Lung (tissue), 12 donors: Measurements from ENCODE around the gene SLC13A5. TPM values are rescaled to one million over a fixed set of nuclear protein-coding genes. Genes with fewer than 3 reads are reported as not detected.

ENCODE experiments used
- ATAC-seq: fragments of 200-7000 bp; cut with Tn5 transposase; one replicate; pipeline ENCODE4 v1.9.1; 2020; ENCODE audit warnings: moderate number of reproducible peaks; ENCODE audit not compliant: insufficient read depth, low FRiP score
- DNase-seq, 3 donors: peaks; one replicate each; pipeline ENCODE4 v3.0.0-alpha.2; 2013 to 2017
- H3K27ac ChIP-seq, 2 donors: one replicate each; pipeline ENCODE4 v1.5.1; 2013; ENCODE audit warnings: mild to moderate bottlenecking in 2 of 2, moderate library complexity in 2 of 2, control low read depth in 1 of 2, inconsistent platforms in 1 of 2, low read depth in 1 of 2, low read length in 1 of 2
- H3K27me3 ChIP-seq, 3 donors: one replicate each; pipeline ENCODE4 v1.5.1; 2013; ENCODE audit warnings: low read length in 2 of 3; ENCODE audit not compliant: control insufficient read depth in 3 of 3, insufficient read depth in 3 of 3
- H3K36me3 ChIP-seq, 4 donors: one replicate each; pipeline ENCODE4 v1.5.1; 2013; ENCODE audit warnings: low read length in 4 of 4, mild to moderate bottlenecking in 1 of 4, moderate library complexity in 1 of 4; ENCODE audit not compliant: control insufficient read depth in 4 of 4, insufficient read depth in 4 of 4
- H3K4me1 ChIP-seq, 5 donors: one replicate each; pipeline ENCODE4 v1.5.1; 2013; ENCODE audit warnings: low read length in 5 of 5, mild to moderate bottlenecking in 2 of 5, moderate library complexity in 1 of 5; ENCODE audit not compliant: control insufficient read depth in 5 of 5, insufficient read depth in 5 of 5
- H3K4me3 ChIP-seq: one replicate; pipeline ENCODE4 v1.5.1; 2013; ENCODE audit warnings: mild to moderate bottlenecking, control low read depth, moderate library complexity
- H3K9ac ChIP-seq, 2 donors: one replicate each; pipeline ENCODE4 v1.5.1; 2013; ENCODE audit warnings: low read length in 2 of 2, control low read depth in 1 of 2; ENCODE audit not compliant: insufficient read depth in 1 of 2
- H3K9me3 ChIP-seq, 4 donors: one replicate each; pipeline ENCODE4 v1.5.1; 2013; ENCODE audit warnings: low read length in 3 of 4, mild to moderate bottlenecking in 1 of 4, moderate library complexity in 1 of 4; ENCODE audit not compliant: control insufficient read depth in 4 of 4, insufficient read depth in 3 of 4
- WGBS, 2 donors: extraction: QIAGEN DNeasy Blood & Tissue Kit; methylation state at CpG; one replicate each; pipeline ENCODE4 v1.1.7; 2013; 5-methylcytosine and 5-hydroxymethylcytosine counted together
- polyA plus RNA-seq, 2 donors: library from polyadenylated mRNA; stranded (reverse); fragments of 200-250 nt; gene quantifications; one replicate each; pipeline ENCODE4 v1.2.1, GENCODE V29; 2013
- total RNA-seq, 2 donors: library from RNA; depleted of rRNA in 1 of 2; stranded (reverse); fragments of >200 nt in 1 of 2; gene quantifications; one replicate each; pipeline ENCODE4 v1.2.1, GENCODE V29; 2014 to 2021
- TF ChIP-seq, protein P1 (sequence below): IDR thresholded peaks from 2 replicates; pipeline ENCODE4 v1.5.1; 2012; ENCODE audit warnings: mild to moderate bottlenecking; ENCODE audit errors: control extremely low read depth, extremely low read depth
- donor health status: control.
- donor health status: control.
- donor health status: Bipolar disorder and iron deficiency.
- donor health status: healthy.
- donor health status: DM: yes; HTN: yes; CAD: no.

Gene SLC13A5
- total and polyA plus RNA-seq, 4 donors: 0.18 TPM; not detected in 3

DNA sequence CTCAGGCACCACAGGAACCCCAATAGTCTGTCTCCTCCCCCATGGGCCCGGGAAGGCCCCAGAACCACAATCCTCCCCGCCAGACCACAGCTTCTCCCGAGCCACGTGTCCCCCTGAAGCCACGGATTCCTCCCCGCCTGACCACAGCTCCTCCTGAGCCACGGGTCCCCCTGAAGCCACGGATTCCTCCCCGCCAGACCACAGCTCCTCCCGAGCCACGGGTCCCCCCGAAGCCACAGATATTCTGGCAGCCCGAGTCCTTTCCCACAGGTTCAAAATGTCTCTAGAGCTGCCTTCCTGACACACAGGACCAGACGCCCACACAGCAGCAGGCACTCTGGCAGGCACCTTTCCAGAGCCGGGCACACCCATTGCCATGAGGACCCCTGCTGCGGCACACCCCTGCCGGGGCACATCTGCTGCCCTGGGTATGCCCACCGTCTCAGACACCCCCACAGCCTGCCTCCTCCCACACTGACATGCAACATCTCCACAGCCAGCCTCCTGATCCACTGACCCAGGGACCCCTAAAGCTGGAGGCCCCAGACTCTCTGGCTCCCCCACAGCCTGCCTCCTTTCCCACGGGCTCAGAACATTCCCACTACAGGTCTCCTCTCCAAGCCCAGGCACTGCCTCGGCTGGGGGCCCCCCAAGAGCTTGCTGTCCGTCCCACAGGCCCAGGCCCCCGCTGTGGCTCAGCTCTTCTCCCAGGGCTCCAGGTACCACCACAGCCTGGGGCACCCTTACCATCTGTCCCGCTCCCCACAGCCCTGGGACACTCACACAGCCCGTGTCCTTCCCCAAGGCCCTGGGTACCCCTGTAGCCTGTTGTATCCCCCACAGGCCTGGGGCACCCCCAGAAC is 74.9 kb downstream of the SLC13A5 start:
- Histone ChIP-seq H3K27me3 (no peaks in the 10 kb centered on the region), H3K27ac (no peak overlapping the region), H3K9me3 (no peaks in the 10 kb centered on the region), H3K9ac (peak overlapping the region in 1 of 2 donors; percentile 21), H3K4me3 (no peak overlapping the region), H3K36me3 (peaks cover under 1 to 13% (median 4%) of the 10 kb centered on the region in 4 donors), H3K4me1 (peaks cover 5 to 15% (median 13%) of the 10 kb centered on the region in 5 donors)
- TF ChIP-seq, protein P1, sequence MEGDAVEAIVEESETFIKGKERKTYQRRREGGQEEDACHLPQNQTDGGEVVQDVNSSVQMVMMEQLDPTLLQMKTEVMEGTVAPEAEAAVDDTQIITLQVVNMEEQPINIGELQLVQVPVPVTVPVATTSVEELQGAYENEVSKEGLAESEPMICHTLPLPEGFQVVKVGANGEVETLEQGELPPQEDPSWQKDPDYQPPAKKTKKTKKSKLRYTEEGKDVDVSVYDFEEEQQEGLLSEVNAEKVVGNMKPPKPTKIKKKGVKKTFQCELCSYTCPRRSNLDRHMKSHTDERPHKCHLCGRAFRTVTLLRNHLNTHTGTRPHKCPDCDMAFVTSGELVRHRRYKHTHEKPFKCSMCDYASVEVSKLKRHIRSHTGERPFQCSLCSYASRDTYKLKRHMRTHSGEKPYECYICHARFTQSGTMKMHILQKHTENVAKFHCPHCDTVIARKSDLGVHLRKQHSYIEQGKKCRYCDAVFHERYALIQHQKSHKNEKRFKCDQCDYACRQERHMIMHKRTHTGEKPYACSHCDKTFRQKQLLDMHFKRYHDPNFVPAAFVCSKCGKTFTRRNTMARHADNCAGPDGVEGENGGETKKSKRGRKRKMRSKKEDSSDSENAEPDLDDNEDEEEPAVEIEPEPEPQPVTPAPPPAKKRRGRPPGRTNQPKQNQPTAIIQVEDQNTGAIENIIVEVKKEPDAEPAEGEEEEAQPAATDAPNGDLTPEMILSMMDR: no peak
- ATAC-seq: no peak
- WGBS, 2 donors: 55 to 70% methylated on average over 24 of the region's 24 CpGs
- DNase-seq: no peak

DNA sequence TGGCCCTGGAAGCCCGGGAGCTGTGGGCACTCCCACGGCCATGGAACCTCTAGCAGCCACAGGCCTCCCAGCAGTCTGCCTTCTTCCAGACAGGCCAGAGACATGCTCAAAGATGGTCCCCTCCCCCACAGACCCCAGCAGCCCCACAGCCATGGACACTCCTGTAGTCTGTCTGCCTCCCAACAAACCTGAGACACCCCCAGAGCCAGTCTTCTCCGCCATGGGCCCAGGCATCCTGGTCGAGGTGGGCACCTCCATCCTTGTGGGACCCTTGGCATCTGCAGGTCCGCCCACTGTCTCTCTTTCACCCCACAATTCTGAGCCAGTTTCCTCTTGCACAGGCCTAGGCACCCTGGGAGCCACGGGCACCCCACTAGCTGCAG is 75.7 kb downstream of the SLC13A5 start:
- Histone ChIP-seq H3K9me3 (no peaks in the 10 kb centered on the region), H3K4me3 (no peak overlapping the region), H3K27ac (no peak overlapping the region), H3K27me3 (no peaks in the 10 kb centered on the region), H3K9ac (no peak overlapping the region), H3K4me1 (peaks cover 5 to 15% (median 13%) of the 10 kb centered on the region in 5 donors), H3K36me3 (peaks cover 3 to 18% (median 9%) of the 10 kb centered on the region in 4 donors)
- WGBS, 2 donors: 94 to 98% methylated on average over 6 of the region's 6 CpGs
- ATAC-seq: no peak
- TF ChIP-seq, protein P1: no peak
- DNase-seq: no peak

DNA sequence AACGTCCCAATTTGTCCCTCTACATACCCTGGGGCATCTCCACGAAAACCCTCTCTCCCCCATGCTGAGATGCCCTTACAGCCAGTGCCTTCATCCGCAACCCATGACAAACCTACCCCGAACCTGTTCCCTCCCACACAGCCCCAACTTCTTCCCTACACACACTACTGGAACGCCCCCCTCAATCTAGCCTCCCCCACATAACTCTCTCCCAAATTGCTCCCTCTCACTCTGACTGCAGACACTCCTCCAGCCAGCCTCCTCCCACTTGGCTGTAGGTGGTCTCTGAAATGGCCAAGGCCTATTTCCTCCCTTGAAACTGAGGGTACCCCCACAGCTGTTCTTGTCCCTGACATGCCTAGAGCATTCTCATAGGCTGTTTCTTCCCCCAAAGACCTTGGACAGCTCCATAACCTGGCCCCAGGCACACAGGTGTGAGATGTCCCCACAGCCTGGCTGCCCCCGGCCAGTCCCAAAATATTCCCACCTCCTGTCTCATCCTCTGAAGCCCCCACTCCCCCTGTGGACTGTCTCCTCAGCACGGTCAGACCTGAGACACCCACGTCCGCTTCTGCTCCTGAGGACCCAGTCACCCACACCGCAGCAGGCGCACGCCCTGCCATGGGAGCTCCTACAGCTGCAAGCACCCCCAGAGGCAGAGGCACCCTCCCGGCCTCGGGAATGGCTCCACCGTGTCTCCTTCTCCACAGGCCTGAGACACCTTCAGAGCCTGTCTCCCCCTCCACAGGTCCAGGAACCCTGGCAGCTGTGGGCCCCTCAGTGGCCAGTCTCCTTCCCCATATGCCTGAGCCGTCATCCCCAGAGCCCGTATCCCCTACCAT is 76.3 kb downstream of the SLC13A5 start:
- H3K27me3 ChIP-seq: no peaks in the 10 kb centered on the region
- H3K36me3 ChIP-seq: peaks cover 3 to 18% (median 11%) of the 10 kb centered on the region in 4 donors
- no peaks in the 10 kb centered on the region for H3K9me3 ChIP-seq
- H3K4me3 ChIP-seq: no peak overlapping the region
- H3K4me1 ChIP-seq: peaks cover 5 to 15% (median 12%) of the 10 kb centered on the region in 5 donors
- DNase-seq (no peak), ATAC-seq (no peak)
- TF ChIP-seq, protein P1: no peak
- H3K27ac ChIP-seq: no peak overlapping the region
- WGBS, 2 donors: 94 to 95% methylated on average over 17 of the region's 17 CpGs
- no peak overlapping the region for H3K9ac ChIP-seq
